Measurements from ENCODE around the gene UBXN2A. TPM values are rescaled to one million over a fixed set of nuclear protein-coding genes. Genes with fewer than 3 reads are reported as not detected.

Gene UBXN2A
- total and polyA plus RNA-seq, 2 of the 8 experiments (the other 6 are each of a cell fraction or from before 2014, with no cell fraction given), result 3.6 to 20.4 TPM

- no peak overlapping the region for H2AK5ac ChIP-seq (ENCODE audit: low read depth, low read length)
- no peak overlapping the region for H2BK12ac ChIP-seq (ENCODE audit: low read depth, low read length)
- no peak overlapping the region for H3K4ac ChIP-seq (replicated peaks; ENCODE audit: insufficient read length, low read depth, low read length)
- H2BK5ac ChIP-seq (ENCODE audit: low read depth, low read length), result no peak overlapping the region
- no peak overlapping the region for H3K56ac ChIP-seq (replicated peaks; ENCODE audit: insufficient read length, low read depth, low read length)
- no peak overlapping the region for H3K9ac ChIP-seq (replicated peaks in 1 of 4; ENCODE audit: extremely low read depth in 1 of 4, low read depth in 3 of 4, low read length in 3 of 4)
- H3K9me3 ChIP-seq (ENCODE audit: insufficient read depth in 2 of 2, low read depth in 1 of 2, low read length in 1 of 2), result no peaks in the 10 kb centered on the region
- H4K5ac ChIP-seq (ENCODE audit: insufficient read length, low read depth, low read length), result no peak overlapping the region
- 94% methylated on average over 8 of the region's 8 CpGs; no CpG with 5 or more reads in 1 of the 2 experiments for WGBS, 2 experiments (ENCODE audit: extremely low coverage in 1 of 2, insufficient coverage in 1 of 2, insufficient read length in 1 of 2, insufficient replicate concordance in 2 of 2, low coverage in 1 of 2, low lambda C conversion rate in 2 of 2, missing lambda C conversion rate in 1 of 2)
- no peak overlapping the region for H2BK15ac ChIP-seq (ENCODE audit: low read length)
- H2BK120ac ChIP-seq (replicated peaks; ENCODE audit: low read depth, low read length), result no peak overlapping the region
- no peak overlapping the region for H2BK20ac ChIP-seq (ENCODE audit: low read length)
- H2AFZ ChIP-seq (ENCODE audit: low read length), result no peak overlapping the region
- POLR2A ChIA-PET (ENCODE audit: partially characterized antibody), result no interaction called here
- no peak overlapping the region for H3K18ac ChIP-seq (ENCODE audit: extremely low read depth, low read length)
- CTCF ChIA-PET (ENCODE audit: partially characterized antibody), result no interaction called here
- H3K79me1 ChIP-seq (ENCODE audit: low read depth, low read length), result no peaks in the 10 kb centered on the region
- H3K36me3 ChIP-seq (ENCODE audit: control insufficient read depth in 2 of 4, insufficient read depth in 4 of 4, low read length in 3 of 4), result peaks cover 0 to 25% (median 10%) of the 10 kb centered on the region in 4 experiments; a peak in 5 of 8 replicates
- H3K27me3 ChIP-seq (replicated peaks in 1 of 4; ENCODE audit: control insufficient read depth in 3 of 4, extremely low read depth in 1 of 4, insufficient read depth in 3 of 4, low read length in 3 of 4), result no peaks in the 10 kb centered on the region
- H3K4me3 ChIP-seq (ENCODE audit: extremely low read depth in 1 of 4, insufficient read depth in 2 of 4, low read depth in 3 of 4, low read length in 4 of 4), result no peak overlapping the region
- no peak overlapping the region for H3K23ac ChIP-seq (ENCODE audit: insufficient read length)
- no peaks in the 10 kb centered on the region for H4K20me1 ChIP-seq (replicated peaks in 1 of 2; ENCODE audit: control insufficient read depth in 1 of 2, insufficient read depth in 2 of 2, low read length in 2 of 2)
- H3K27ac ChIP-seq (ENCODE audit: low read depth, low read length), result no peak overlapping the region
- H4K8ac ChIP-seq (ENCODE audit: extremely low read depth, insufficient read depth, low read length), result no peak overlapping the region
- H3K4me1 ChIP-seq (replicated peaks in 1 of 4; ENCODE audit: control insufficient read depth in 3 of 4, insufficient read depth in 4 of 4, low read length in 3 of 4), result no peaks in the 10 kb centered on the region
- H4K91ac ChIP-seq (replicated peaks; ENCODE audit: insufficient read length, low read length), result no peak overlapping the region
- no peaks in the 10 kb centered on the region for H3K79me2 ChIP-seq (ENCODE audit: control insufficient read depth in 1 of 2, insufficient read depth in 2 of 2, low read length in 2 of 2)
- no peak overlapping the region for H3K14ac ChIP-seq (ENCODE audit: insufficient read length)
- H3K23me2 ChIP-seq (ENCODE audit: low read depth, low read length), result no peaks in the 10 kb centered on the region
- no peak overlapping the region for H3K4me2 ChIP-seq (ENCODE audit: insufficient read depth in 1 of 2, low read depth in 2 of 2, low read length in 2 of 2)
- DNase-seq (ENCODE audit: low read depth in 1 of 2, low spot score in 2 of 2) (no peak), FAIRE-seq (no peak)
- TF ChIP-seq RXRA (IDR thresholded peaks at IDR 0.05; ENCODE audit: insufficient read depth, low read depth, low read length) (no peak), KDM4A (IDR thresholded peaks at IDR 0.05; ENCODE audit: low read depth, low read length, severe bottlenecking) (no peak), E2F6 (IDR thresholded peaks at IDR 0.05) (no peak), SP4 (IDR thresholded peaks at IDR 0.05; ENCODE audit: low read length) (no peak), CHD2 (IDR thresholded peaks at IDR 0.05; ENCODE audit: low read length) (no peak), CTCF (IDR thresholded peaks at IDR 0.05; ENCODE audit: control extremely low read depth in 1 of 3, insufficient read depth in 1 of 3, low read depth in 1 of 3, low read length in 3 of 3) (no peak), SIN3A (conservative IDR thresholded peaks at IDR 0.05 in 1 of 2, IDR thresholded peaks at IDR 0.05 in 1 of 2; ENCODE audit: low read depth in 1 of 2, low read length in 2 of 2) (no peak), FOSL1 (IDR thresholded peaks at IDR 0.05; ENCODE audit: insufficient read depth, low read depth, low read length) (no peak), JUND (IDR thresholded peaks at IDR 0.05; ENCODE audit: low read length) (no peak)
- TF ChIP-seq, protein P1, sequence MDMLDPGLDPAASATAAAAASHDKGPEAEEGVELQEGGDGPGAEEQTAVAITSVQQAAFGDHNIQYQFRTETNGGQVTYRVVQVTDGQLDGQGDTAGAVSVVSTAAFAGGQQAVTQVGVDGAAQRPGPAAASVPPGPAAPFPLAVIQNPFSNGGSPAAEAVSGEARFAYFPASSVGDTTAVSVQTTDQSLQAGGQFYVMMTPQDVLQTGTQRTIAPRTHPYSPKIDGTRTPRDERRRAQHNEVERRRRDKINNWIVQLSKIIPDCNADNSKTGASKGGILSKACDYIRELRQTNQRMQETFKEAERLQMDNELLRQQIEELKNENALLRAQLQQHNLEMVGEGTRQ (IDR thresholded peaks at IDR 0.05; ENCODE audit: low read length), result no peak
Measured at GRCh38 chr2:23976883-23977282, 36.6 kb downstream of the UBXN2A start.

Measured in H1 (cell line).